ENCODE data around the gene SLC43A3.
A peak's percentile ranks its signal among the peaks of the same experiment; 100 is the strongest.

Gene SLC43A3

GRCh38 chr11:57429946-57430345, 3.0 kb upstream of the SLC43A3 start:
- Mint-ChIP-seq H3K9me3 (no peaks in the 10 kb centered on the region), H3K4me3 (no peak overlapping the region), H3K27ac (no peak overlapping the region), H3K4me1 (peaks cover 26% of the 10 kb centered on the region), H3K36me3 (peaks cover 10% of the 10 kb centered on the region), H3K27me3 (peaks cover 22% of the 10 kb centered on the region)
- no peak for DNase-seq
- CTCF ChIA-PET, result interaction anchor here (0.9 to 1.6 kb wide), 3 partner anchors 14 to 62 kb away, joined by 4 to 10 read pairs (median 4); no protein-coding TSS in a partner anchor

- Mint-ChIP-seq H3K9me3 (no peaks in the 10 kb centered on the region), H3K27me3 (peaks cover 22% of the 10 kb centered on the region), H3K27ac (no peak overlapping the region), H3K4me1 (peaks cover 39% of the 10 kb centered on the region), H3K36me3 (peaks cover 22% of the 10 kb centered on the region), H3K4me3 (no peak overlapping the region)
- no peak for DNase-seq
- CTCF ChIA-PET, result interaction anchor here (1.6 kb wide), 1 partner anchor 65 kb away, joined by 6 read pairs; no protein-coding TSS in a partner anchor
Measured at GRCh38 chr11:57428643-57429042, 1.7 kb upstream of the SLC43A3 start.

GRCh38 chr11:57427727-57428082, 784 bp upstream of the SLC43A3 start:
- Mint-ChIP-seq H3K27ac (peak overlapping the region; percentile 34), H3K27me3 (peaks cover 22% of the 10 kb centered on the region), H3K4me3 (peak overlapping the region; percentile 91), H3K9me3 (no peaks in the 10 kb centered on the region), H3K4me1 (peaks cover 48% of the 10 kb centered on the region), H3K36me3 (peaks cover 30% of the 10 kb centered on the region)
- CTCF ChIA-PET, result interaction anchor here (0.6 to 2.1 kb wide), 6 partner anchors 8 to 100 kb away, joined by 3 to 6 read pairs (median 4); no protein-coding TSS in a partner anchor
- no peak for DNase-seq

- H3K4me3 Mint-ChIP-seq, result peak overlapping the region; percentile 91
- H3K27me3 Mint-ChIP-seq, result peaks cover 17% of the 10 kb centered on the region
- H3K27ac Mint-ChIP-seq, result peak overlapping the region; percentile 96
- CTCF ChIA-PET, result interaction anchor here (0.7 to 2.1 kb wide), 3 partner anchors 16 to 81 kb away, joined by 3 to 7 read pairs (median 6); no protein-coding TSS in a partner anchor
- H3K4me1 Mint-ChIP-seq, result peaks cover 60% of the 10 kb centered on the region
- DNase-seq, result no peak
- H3K9me3 Mint-ChIP-seq, result no peaks in the 10 kb centered on the region
- peaks cover 43% of the 10 kb centered on the region for H3K36me3 Mint-ChIP-seq
Measured at GRCh38 chr11:57426439-57426928, 437 bp downstream of the SLC43A3 start.

- peak overlapping the region; percentile 91 for H3K4me3 Mint-ChIP-seq
- H3K4me1 Mint-ChIP-seq, result peaks cover 60% of the 10 kb centered on the region
- CTCF ChIA-PET, result interaction anchor here (0.7 to 1.5 kb wide), 2 partner anchors 17 to 31 kb away, joined by 3 to 7 read pairs; no protein-coding TSS in a partner anchor
- peak overlapping the region; percentile 96 for H3K27ac Mint-ChIP-seq
- no peak for DNase-seq
- H3K27me3 Mint-ChIP-seq, result peaks cover 17% of the 10 kb centered on the region
- peaks cover 48% of the 10 kb centered on the region for H3K36me3 Mint-ChIP-seq
- no peaks in the 10 kb centered on the region for H3K9me3 Mint-ChIP-seq
Measured at GRCh38 chr11:57425565-57426438, 1.1 kb downstream of the SLC43A3 start.

- peak overlapping the region; percentile 91 for H3K4me3 Mint-ChIP-seq
- no peaks in the 10 kb centered on the region for H3K9me3 Mint-ChIP-seq
- peak overlapping the region; percentile 96 for H3K27ac Mint-ChIP-seq
- peaks cover 64% of the 10 kb centered on the region for H3K4me1 Mint-ChIP-seq
- peaks cover 16% of the 10 kb centered on the region for H3K27me3 Mint-ChIP-seq
- peaks cover 55% of the 10 kb centered on the region for H3K36me3 Mint-ChIP-seq
- CTCF ChIA-PET, result interaction anchor here (0.6 to 0.7 kb wide), 2 partner anchors 13 to 87 kb away, joined by 3 to 4 read pairs; partner anchors contain the start of gene P2RX3
- DNase-seq, result peak; percentile 86
Measured at GRCh38 chr11:57424792-57425564, 1.9 kb downstream of the SLC43A3 start.

- H3K4me1 Mint-ChIP-seq, result peaks cover 66% of the 10 kb centered on the region
- H3K4me3 Mint-ChIP-seq, result peak overlapping the region; percentile 91
- CTCF ChIA-PET, result interaction anchor here (0.7 to 2.4 kb wide), 2 partner anchors 34 to 86 kb away, joined by 3 to 10 read pairs; partner anchors contain the start of gene P2RX3
- H3K36me3 Mint-ChIP-seq, result peaks cover 58% of the 10 kb centered on the region
- H3K27me3 Mint-ChIP-seq, result peaks cover 9% of the 10 kb centered on the region
- no peak for DNase-seq
- no peaks in the 10 kb centered on the region for H3K9me3 Mint-ChIP-seq
- peak overlapping the region; percentile 96 for H3K27ac Mint-ChIP-seq
Measured at GRCh38 chr11:57424137-57424791, 2.7 kb downstream of the SLC43A3 start.

- H3K27me3 Mint-ChIP-seq, result no peaks in the 10 kb centered on the region
- H3K27ac Mint-ChIP-seq, result peak overlapping the region; percentile 79
- no peaks in the 10 kb centered on the region for H3K9me3 Mint-ChIP-seq
- DNase-seq, result no peak
- CTCF ChIA-PET, result interaction anchor here (2.4 kb wide), 1 partner anchor 35 kb away, joined by 10 read pairs; no protein-coding TSS in a partner anchor
- no peak overlapping the region for H3K4me3 Mint-ChIP-seq
- H3K36me3 Mint-ChIP-seq, result peaks cover 64% of the 10 kb centered on the region
- H3K4me1 Mint-ChIP-seq, result peaks cover 68% of the 10 kb centered on the region
Measured at GRCh38 chr11:57422669-57423068, 4.3 kb downstream of the SLC43A3 start.

GRCh38 chr11:57421805-57422204, 5.1 kb downstream of the SLC43A3 start:
- H3K4me1 Mint-ChIP-seq, result peaks cover 59% of the 10 kb centered on the region
- peaks cover 73% of the 10 kb centered on the region for H3K36me3 Mint-ChIP-seq
- no peaks in the 10 kb centered on the region for H3K27me3 Mint-ChIP-seq
- no peak for DNase-seq
- H3K27ac Mint-ChIP-seq, result no peak overlapping the region
- H3K4me3 Mint-ChIP-seq, result no peak overlapping the region
- CTCF ChIA-PET, result interaction anchor here (0.8 to 2.4 kb wide), 2 partner anchors 36 to 61 kb away, joined by 3 to 10 read pairs; no protein-coding TSS in a partner anchor
- no peaks in the 10 kb centered on the region for H3K9me3 Mint-ChIP-seq

- Mint-ChIP-seq H3K9me3 (no peaks in the 10 kb centered on the region), H3K27ac (no peak overlapping the region), H3K27me3 (no peaks in the 10 kb centered on the region), H3K4me3 (no peak overlapping the region), H3K4me1 (peaks cover 53% of the 10 kb centered on the region), H3K36me3 (peaks cover 75% of the 10 kb centered on the region)
- CTCF ChIA-PET, result no interaction called here
- no peak for DNase-seq
Measured at GRCh38 chr11:57421066-57421465, 5.9 kb downstream of the SLC43A3 start.

- no peak for DNase-seq
- no peaks in the 10 kb centered on the region for H3K27me3 Mint-ChIP-seq
- H3K4me3 Mint-ChIP-seq, result no peak overlapping the region
- H3K27ac Mint-ChIP-seq, result no peak overlapping the region
- H3K4me1 Mint-ChIP-seq, result peaks cover 39% of the 10 kb centered on the region
- H3K36me3 Mint-ChIP-seq, result peaks cover 76% of the 10 kb centered on the region
- CTCF ChIA-PET, result interaction anchor here (0.6 kb wide), 1 partner anchor 26 kb away, joined by 3 read pairs; no protein-coding TSS in a partner anchor
- H3K9me3 Mint-ChIP-seq, result no peaks in the 10 kb centered on the region
Measured at GRCh38 chr11:57419146-57419545, 7.8 kb downstream of the SLC43A3 start.

GRCh38 chr11:57418131-57418530, 8.8 kb downstream of the SLC43A3 start:
- no peaks in the 10 kb centered on the region for H3K9me3 Mint-ChIP-seq
- H3K4me3 Mint-ChIP-seq, result no peak overlapping the region
- peaks cover 34% of the 10 kb centered on the region for H3K4me1 Mint-ChIP-seq
- no peak overlapping the region for H3K27ac Mint-ChIP-seq
- peaks cover 77% of the 10 kb centered on the region for H3K36me3 Mint-ChIP-seq
- DNase-seq, result no peak
- H3K27me3 Mint-ChIP-seq, result no peaks in the 10 kb centered on the region
- CTCF ChIA-PET, result interaction anchor here (1.0 to 2.4 kb wide), 2 partner anchors 40 to 75 kb away, joined by 5 to 6 read pairs; no protein-coding TSS in a partner anchor

- H3K4me1 Mint-ChIP-seq, result peaks cover 23% of the 10 kb centered on the region
- no peaks in the 10 kb centered on the region for H3K9me3 Mint-ChIP-seq
- CTCF ChIA-PET, result interaction anchor here (2.4 kb wide), 1 partner anchor 41 kb away, joined by 6 read pairs; no protein-coding TSS in a partner anchor
- no peaks in the 10 kb centered on the region for H3K27me3 Mint-ChIP-seq
- peaks cover 69% of the 10 kb centered on the region for H3K36me3 Mint-ChIP-seq
- no peak overlapping the region for H3K27ac Mint-ChIP-seq
- no peak overlapping the region for H3K4me3 Mint-ChIP-seq
- DNase-seq, result no peak
Measured at GRCh38 chr11:57417056-57417455, 9.9 kb downstream of the SLC43A3 start.
